GM18868 (cell line): Measurements from ENCODE around the gene IL10RA.
A peak's percentile ranks its signal among the peaks of the same experiment; 100 is the strongest.
"Not testable (repeated sequence)": the region's sequence is repeated elsewhere in the genome, so short reads cannot be mapped to it uniquely, and the experiment has no call there.

Experiments used
- ATAC-seq: cut with Tn5 transposase; IDR thresholded peaks from one replicate; pipeline ENCODE4 v1.9.1; 2021; ENCODE audit warnings: mild to moderate bottlenecking, moderate library complexity; ENCODE audit not compliant: unreplicated experiment

Gene IL10RA

DNA sequence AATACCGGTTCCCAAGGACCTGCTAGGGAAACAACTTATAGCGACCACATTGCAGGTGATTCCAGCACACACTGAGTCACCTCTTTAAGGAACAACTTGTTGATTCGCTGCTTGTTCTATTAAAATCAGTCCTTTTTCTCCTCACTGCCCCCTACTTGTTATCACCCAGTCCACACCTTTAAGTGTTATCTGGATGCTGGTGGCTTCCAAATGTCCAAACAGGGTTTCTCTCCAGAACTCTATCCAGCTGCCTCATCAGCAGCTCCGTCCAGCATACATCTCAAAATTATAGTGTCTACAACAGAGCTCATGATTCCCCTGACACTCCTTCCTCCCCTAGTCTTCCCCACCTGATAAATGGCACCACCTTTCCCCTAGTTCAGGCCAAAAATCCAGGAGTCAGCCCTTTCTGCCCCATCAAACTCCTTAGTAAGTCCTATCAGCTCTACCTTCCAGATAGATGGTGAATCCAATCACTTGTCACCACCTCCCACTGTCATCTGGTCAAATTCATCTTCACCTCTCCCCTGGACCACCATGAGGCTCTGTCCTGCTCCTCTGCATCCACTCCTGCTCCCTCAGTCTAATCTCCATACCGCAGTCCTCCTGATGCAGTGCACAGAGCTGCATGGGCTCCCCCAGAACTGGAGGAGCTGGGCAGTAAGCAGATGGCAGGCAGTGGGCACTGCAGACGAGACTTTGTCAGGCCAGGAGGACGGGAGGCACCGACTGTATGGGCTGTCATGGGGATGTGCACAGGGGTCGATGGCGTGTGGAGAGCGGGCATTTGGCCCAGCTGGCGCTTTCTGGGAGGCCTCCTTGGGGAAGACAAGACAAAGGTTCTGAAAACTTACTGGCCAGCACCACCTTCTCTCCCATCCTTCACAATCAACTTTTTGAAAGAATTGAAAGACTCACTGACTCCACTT is 19.3 kb downstream of the IL10RA start:
- ATAC-seq = no peak

DNA sequence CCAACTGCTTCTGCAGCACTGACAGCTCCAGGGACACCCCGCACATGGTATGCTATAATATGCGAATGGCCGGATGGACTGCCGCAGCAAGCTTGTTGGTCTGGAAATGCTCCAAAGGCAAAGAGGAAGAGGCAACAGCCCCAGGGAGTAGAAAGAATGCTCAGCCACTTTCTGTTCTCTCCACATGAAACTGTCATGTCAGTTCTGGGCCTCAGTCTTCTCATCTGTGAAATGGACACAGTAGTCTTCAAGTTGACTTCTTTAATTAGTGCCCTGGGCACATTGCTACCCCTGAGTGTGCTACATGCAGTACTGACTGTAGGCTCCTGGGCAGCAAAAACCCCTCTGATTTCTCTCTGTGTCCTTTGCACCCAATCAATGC is 19.9 kb downstream of the IL10RA start:
- ATAC-seq = no peak

DNA sequence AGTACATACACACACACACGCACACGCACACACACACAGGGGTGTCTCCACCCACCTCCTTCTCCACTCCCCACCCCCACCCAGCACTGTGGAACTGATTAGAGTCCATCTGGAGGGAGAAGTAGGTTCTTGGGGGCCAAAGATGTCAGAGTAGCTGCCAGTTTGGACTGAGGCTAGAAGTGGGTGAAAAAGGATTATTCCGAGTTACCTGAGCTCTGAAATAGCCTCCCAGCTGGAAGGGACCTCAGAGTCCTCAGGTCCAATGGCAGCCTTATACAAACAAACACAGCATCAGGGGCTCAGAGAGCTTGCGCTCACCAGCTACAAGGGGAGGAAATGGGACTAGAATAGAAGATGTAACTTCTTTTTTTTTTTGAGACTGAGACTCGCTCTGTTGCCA is 20.8 kb downstream of the IL10RA start:
- no peak for ATAC-seq

DNA sequence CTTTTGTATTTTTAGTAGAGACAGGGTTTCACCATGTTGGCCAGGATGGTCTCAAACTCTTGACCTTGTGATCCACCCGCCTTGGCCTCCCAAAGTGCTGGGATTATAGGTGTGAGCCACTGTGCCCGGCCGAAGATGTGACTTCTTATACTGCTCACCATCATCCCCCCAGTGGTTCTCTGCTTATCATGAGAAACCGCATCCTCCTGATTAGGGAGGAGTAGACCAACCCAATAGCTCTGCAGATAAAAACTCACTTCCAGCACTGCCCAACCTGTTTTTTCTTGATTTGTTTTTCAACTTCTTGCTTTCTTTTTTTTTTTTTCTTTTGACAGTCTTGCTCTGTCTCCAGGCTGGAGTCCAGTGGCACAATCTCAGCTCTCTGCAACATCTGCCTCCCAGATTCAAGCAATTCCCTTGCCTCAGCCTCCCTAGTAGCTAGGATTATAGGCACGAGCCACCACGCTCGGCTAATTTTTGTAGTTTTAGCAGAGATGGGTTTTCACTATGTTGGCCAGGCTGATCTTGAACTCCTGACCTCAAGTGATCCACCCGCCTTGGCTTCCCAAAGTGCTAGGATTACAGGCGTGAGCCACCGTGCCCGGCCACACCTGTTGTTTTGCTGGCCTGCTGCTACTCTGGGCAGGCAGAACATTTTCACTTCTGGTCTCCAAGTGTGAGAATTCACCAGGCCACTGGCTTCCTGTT is 21.5 kb downstream of the IL10RA start:
- ATAC-seq = not testable (repeated sequence)

DNA sequence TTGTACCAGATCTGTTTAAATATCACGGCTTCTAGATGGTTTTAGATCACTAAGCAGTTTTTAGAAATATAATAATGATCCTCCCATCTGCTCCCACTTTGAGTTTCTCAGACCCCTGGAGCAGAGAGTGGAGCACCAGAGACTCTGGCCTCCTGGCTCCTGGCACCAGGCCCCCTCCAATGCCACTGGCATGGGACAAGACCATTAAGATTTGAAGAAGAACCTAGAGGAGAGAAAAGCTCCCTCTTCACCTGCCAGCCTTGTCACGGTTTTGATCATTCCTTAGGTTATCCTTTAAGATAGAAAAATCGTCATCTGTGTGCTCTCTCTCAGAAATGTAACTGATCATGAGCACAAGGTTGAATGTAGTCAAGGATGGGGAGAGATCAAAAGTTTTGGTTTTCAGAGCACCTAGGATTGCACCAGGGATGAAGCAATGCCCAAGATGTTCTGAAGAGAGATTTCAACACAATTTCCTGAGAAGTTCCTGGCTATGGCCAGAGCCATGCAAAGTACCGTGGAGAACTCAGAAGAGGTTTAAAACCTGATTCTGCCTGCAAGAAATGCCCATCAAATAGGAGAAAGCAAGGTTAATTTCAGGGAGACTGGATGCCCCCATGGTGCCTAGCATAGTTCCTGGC is 22.2 kb downstream of the IL10RA start:
- no peak for ATAC-seq

DNA sequence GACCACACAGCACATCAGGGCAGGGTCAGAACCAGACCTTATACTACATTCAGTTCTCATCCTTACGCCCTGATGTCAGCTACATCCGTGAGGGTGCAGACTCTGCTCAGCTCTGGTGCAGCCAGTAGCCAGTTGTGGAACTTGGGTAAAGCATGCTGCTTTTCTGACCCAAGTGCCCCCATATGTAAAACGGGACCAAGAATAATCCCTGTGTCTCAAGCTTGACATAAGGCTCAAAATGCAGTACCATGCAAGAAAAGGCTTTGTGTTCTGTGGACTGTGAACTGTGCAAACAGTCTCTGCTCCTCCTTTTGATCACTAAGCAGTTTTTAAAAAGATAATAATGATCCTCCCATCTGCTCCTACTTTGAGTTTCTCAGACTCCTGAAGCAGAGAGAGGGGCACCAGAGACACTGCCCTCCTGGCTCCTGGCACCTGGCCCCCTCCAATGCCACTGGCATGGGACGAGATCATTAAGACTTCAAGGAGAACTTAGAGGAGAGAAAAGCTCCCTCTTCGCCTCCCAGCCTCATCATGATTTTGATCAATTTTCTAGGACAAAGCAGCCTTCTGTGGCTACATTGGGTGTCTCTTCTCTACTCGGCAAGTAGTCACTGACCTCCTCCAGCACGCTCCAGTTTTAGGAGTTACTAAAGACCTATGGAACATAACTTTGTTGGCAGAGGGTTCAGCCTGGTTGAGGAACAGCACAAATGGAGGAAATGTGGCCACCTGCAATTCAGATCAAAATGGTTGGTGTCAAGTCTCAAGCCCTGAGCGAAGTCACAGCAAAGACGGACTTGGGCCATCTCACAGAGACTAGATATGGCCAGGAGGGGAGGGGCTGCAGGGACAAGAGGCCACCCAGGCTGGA is 23.9 kb downstream of the IL10RA start:
- ATAC-seq = no peak

DNA sequence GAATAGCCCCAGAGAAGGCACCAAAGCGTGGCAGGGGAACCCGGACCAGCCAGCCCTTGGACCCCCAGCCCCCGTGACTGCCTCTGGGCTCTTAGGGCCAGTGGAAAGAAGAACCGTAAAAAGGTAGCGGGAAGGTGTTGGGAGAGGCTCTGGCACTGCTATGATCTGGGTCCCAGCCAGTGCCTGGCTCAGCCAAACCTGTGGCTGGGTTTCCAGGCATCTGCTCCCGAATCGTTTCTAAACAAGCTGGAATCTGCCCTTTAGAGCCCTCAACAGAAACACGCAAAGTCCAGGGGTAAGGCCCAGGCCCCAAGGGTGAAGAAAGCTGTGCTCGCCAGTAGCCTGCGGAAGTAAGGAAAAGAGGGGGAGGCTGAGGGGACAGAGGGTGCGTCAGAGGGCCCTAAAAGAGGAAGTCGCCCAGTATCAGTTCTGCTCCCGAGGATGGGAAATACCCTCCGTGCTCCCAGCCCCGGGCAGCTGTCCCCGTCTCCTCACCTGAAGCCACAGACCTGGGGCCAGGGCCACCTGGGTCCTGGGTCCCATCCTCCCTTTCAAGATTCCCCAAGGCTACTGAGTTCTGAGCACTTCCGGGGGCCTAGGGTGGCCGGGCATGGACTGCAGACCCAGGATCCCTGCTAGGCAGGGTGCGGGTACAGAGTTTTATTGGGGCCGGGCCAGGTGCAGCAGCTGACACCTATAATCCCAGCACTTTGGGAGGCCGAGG is 24.7 kb downstream of the IL10RA start:
- peak; percentile 78 for ATAC-seq

DNA sequence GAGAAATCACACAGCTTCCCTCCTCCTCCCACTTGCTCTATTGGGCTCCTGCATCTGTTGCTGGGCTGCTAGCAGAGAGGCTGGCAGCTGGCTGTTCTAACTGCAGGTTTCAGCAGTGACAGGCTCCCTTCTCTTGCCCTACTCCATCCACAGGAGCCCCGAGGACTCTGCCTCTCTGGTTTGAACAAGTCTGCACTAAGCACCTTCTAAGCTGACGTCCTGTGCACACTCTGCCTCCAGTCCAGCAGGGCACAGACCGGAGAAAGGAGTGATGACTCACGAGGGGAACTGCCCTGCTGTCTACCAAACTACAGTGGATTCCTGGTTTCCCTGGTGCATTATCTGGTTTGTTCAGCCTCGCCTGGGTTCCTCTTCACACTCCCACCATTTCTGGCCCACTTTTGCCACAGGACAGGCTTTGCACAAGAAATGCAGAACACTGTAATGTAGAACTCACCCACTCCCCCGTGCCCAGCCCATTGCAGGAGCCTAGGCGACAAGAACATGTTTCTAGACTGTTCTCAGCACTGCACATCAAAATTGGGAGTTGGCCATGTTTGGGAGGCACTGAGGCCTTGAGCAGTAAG is 26.0 kb downstream of the IL10RA start:
- no peak for ATAC-seq

DNA sequence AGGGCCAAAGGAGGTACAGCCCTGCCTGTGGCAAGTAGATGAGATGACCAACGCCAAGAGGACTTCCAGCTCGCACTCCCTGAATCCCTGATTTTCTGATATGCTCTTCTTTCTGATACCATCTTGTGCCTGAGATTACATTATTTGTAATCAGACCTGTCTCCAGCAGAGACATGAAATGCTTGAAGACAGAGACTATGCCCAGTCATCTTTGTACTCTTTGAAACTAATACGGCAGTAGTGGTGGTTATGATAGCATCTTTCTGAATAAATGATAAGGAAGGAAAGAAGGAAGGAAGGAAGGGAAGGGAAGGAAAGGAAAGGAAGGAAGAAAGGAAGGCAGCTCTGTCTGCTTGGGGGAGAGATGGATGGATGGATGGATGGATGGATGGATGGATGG is 27.8 kb downstream of the IL10RA start:
- ATAC-seq = no peak

DNA sequence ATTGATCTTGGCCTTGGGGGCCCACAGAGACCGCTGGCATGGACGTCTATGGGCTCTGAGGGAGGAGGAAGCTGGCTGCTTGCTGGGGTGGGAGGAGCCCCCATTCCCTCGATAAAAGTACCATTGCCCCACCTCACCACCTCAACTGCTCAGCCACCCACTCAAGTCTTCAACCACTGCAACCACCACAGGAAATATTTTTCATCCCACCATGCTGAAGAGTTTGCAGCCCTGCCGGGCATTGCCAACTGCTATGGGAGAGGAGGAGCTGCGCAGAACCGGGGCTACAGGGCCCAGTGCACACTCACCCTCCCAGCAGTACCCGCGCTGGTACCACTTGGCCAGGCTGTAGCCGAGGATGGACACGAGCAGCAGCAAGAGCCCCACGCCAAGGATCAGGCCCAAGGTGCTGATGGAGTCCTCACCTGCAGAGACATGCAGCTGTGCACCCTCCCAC is 29.2 kb downstream of the IL10RA start:
- no peak for ATAC-seq

DNA sequence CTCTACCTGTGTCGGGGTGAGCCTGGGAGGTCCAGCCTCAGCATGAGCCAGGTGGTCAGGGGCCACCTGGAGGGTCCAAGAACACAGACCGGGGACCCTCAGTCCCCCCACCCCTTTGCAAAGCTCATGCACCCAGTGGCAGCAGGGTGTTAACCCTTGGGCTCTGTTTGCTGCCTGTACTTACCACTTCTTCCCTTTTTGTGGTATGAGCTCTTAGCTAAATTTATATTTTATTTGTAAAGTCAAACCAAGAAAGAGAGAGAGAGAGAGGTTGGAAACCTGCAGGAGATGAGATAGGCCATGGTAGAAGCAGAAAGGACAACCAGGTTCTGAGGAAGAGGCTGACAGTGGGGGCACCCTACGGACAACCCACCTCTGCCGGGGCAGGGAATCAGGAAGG is 29.9 kb downstream of the IL10RA start:
- ATAC-seq = no peak

DNA sequence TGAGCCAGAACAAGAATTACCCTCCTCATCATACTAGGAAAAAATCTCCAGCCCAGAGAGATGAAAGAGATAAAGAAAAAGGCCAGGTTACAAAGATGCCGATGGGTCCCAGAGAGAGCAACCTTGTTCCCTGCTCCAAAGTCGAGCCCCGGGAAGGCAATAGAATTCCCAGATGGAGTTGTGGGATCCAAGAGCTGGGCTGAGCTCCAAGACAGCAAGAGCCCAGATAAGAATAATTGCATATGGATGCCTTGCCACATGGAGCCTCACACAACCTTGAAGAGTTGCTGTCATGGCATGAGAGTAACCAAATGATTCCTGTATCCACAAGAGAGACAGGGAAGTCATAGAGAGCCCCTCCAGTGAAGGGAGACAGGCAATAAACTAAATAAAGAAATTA is 30.9 kb downstream of the IL10RA start:
- no peak for ATAC-seq

DNA sequence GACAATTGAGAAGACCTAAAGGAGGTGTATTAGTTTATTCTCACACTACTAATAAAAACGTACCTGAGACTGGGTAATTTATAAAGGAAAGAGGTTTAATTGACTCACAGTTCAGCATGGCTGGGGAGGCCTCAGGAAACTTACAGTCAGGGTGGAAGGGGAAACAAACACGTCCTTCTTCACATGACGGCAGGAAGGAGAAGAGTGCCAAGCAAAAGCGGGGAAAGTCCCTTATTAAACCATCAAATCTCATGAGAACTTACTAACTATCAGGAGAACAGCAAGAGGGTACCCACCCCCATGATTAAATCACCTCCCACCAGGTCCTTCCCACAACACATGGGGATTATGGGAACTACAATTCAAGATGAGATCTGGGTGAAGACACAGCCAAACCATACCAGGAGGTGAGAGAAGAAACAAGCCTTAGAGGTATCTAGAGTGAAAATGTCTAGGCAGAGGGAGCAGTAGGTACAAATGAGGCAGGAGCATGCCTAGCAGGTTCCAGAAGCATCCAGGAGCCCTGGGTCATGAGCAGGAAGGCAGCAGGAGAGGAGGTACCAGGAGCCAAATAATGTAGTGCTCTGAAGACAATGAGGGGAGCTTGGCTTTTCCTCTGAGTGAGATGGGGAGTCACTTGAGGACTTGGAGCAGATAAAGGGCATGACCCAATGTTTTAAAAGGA is 31.6 kb downstream of the IL10RA start:
- no peak for ATAC-seq

DNA sequence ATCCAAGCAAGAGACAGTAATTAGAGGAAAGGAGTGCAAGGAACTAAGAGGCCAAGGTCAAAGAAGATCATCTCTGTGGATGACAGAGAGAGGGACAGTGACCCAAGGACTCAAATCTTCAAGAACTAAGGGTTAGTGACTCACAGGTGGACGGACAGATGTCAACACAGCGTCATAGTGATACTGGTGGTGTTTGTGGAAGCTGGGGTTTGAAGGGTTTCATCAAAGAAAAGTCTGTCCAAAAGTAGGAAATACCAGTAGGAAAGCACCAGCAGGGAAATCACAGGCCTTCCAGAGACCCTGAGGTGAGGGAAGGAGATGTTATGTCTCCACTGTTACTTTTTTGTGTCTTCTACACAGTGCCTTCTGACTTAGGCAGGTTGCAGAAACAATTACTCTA is 32.2 kb downstream of the IL10RA start:
- no peak for ATAC-seq

DNA sequence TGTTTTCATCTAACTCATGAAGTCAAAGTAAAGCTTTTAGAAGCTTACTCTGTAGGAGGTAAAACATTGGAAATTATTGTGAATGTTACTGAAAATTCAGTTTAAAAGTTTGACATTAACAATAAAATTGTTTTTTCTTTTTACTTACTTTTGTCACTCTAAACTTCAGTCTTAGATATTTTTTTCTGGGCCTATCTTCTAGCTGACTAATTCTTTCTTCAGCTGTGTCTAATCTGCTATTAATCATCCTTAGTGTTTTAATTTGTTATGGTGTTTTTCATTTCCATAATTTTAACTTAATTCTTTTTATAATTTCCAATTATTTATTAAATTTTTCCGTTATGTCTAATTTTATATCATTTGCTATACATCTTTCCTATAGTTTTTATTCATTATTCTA is 35.0 kb downstream of the IL10RA start:
- ATAC-seq = no peak

DNA sequence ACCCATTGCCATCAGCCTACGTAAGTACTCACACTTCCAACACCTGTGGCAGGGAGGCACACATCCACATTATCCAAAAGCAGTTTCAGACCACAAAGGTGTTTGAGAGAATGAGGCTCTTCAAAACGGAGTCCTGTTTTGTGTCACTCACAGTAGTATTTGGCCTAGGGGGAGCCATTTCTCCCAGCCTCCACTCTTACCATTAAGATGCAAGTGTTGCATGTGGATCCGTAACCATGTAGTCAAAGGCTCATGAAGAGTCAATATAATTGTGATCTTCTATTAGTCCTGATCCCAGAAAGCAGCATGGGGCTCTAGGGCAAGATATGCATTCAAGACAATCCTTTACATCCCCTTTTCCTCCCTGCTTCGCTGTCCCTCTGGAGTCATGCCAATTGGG is 41.5 kb downstream of the IL10RA start:
- ATAC-seq = no peak

DNA sequence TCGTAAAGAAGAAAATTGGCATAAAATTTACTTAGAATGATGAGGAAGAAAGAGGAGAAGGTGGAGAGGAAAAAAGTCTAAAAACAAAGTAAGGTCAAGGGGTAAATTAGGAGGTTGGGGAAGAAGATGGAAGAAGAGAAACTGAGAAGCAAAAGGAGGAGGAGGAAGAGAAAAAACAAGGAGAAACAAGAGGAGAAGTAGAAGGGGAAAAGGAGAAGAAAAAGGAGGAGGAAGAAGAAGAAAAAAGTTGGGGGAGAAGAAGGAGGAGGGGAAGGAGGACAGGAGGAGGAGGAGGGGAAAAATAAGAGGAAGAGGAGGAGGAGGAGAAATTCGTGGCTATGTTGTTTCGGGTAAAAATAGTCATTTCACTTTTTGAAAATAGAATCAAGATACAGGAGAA is 42.4 kb downstream of the IL10RA start:
- no peak for ATAC-seq

DNA sequence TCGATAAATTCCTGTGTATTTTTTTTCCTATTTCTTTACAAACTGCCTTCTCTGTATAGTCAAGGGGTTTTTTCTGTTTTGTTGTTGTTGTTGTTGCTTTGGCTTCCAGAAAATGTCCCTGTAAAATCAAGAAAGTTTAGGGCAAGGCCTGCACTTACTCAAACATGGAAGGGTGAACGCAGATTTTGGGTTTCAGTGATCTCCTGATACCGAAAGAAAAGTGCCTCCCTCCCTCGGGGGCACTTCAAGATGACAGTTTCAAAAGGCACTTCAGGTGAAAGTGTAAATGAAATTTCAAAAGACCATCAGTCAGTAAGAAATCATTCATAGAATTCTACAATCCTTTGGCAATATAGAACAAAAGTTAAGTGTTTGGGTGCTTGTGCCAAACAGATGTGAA is 47.2 kb downstream of the IL10RA start:
- ATAC-seq = no peak

DNA sequence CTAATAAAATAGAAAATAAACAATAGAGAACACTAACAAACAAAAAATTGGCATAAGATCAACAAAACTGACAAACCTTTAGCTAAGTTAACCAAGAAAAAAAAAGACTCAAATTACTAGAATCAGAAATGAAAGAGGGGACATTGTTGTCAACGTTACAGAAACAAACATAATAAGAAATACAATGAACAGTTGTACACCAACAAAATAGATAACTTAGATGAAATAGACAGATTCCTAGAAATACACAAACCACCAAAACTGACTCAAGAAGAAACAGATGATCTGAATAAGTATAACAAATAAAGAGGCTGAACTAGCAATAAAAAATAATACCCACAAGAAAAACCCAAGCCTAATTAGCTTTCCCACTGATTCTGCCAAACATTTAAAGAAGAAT is 55.9 kb downstream of the IL10RA start:
- no peak for ATAC-seq
